Measurements from ENCODE around the gene UTP20. TPM values are rescaled to one million over a fixed set of nuclear protein-coding genes. Genes with fewer than 3 reads are reported as not detected.
"Not testable (repeated sequence)": the region's sequence is repeated elsewhere in the genome, so short reads cannot be mapped to it uniquely, and the experiment has no call there.

The UTP20 gene
- total and polyA plus RNA-seq, 2 experiments from 2014 or later: 2.0 to 11.6 TPM

DNA sequence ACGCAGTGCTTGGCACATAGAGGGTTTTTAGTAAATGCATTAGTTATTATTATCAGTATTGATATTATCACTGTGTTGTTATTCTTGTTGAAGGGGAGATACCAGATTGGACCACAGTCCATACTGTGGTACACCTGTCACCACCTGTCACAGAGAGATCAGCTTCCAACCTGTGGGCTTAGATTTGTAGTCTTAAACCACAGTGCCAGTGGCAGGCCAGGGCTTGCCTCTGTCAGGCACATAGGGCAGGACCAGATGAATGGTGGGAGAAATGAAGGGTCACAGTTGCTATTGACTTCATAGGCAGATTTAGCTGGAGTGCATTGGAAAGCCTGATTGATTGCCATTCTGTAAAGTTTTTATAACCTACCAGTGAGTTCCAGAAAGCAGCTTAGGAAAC is 92.5 kb downstream of the UTP20 start:
- Histone ChIP-seq H3K4me2 (no peak overlapping the region), H3K4me3 (no peak overlapping the region), H3K27ac (no peak overlapping the region), H2AFZ (no peak overlapping the region), H3K36me3 (replicated peaks; ENCODE audit: insufficient read depth, low read depth) (no peaks in the 10 kb centered on the region), H3K79me2 (no peaks in the 10 kb centered on the region), H4K20me1 (ENCODE audit: insufficient read depth, poor library complexity, severe bottlenecking) (no peaks in the 10 kb centered on the region), H3K9me2 (replicated peaks; ENCODE audit: insufficient read depth) (no peaks in the 10 kb centered on the region), H3K4me1 (ENCODE audit: insufficient read depth) (no peaks in the 10 kb centered on the region), H3K27me3 (no peaks in the 10 kb centered on the region), H3K9me3 (ENCODE audit: low read depth) (no peaks in the 10 kb centered on the region)
- WGBS (ENCODE audit: low lambda C conversion rate, missing lambda C conversion rate): 96% methylated on average over 1 of the region's 1 CpG
- DNase-seq (ENCODE audit: low spot score): no peak
- TF ChIP-seq EZH2 (IDR thresholded peaks at IDR 0.05; ENCODE audit: borderline replicate concordance): no peak
- no peak for TF ChIP-seq EZH2phosphoT487 (IDR thresholded peaks at IDR 0.05; ENCODE audit: low read depth, severe bottlenecking, unreplicated experiment)
- TF ChIP-seq, protein P1, sequence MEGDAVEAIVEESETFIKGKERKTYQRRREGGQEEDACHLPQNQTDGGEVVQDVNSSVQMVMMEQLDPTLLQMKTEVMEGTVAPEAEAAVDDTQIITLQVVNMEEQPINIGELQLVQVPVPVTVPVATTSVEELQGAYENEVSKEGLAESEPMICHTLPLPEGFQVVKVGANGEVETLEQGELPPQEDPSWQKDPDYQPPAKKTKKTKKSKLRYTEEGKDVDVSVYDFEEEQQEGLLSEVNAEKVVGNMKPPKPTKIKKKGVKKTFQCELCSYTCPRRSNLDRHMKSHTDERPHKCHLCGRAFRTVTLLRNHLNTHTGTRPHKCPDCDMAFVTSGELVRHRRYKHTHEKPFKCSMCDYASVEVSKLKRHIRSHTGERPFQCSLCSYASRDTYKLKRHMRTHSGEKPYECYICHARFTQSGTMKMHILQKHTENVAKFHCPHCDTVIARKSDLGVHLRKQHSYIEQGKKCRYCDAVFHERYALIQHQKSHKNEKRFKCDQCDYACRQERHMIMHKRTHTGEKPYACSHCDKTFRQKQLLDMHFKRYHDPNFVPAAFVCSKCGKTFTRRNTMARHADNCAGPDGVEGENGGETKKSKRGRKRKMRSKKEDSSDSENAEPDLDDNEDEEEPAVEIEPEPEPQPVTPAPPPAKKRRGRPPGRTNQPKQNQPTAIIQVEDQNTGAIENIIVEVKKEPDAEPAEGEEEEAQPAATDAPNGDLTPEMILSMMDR (IDR thresholded peaks at IDR 0.05; ENCODE audit: poor library complexity): no peak

DNA sequence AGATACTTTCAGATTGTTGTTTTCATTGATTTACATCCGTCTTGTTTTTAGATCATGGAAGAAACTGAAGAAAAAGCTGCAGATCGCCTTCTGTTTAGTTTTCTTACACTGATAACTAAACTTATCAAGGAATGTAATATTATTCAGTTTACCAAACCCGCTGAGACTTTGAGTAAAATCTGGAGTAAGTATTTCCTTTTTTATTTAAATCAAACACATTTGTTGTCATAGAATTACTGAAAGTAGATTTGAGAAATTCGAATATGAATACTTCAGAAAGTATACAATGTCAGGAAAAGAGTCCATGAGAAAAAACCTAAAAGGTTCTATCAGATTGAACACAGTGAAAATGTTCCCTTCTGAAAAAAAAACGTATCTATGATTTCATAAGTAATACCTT is 95.7 kb downstream of the UTP20 start:
- Histone ChIP-seq H3K9me2 (replicated peaks; ENCODE audit: insufficient read depth) (no peaks in the 10 kb centered on the region), H3K4me3 (no peak overlapping the region), H3K36me3 (replicated peaks; ENCODE audit: insufficient read depth, low read depth) (no peaks in the 10 kb centered on the region), H3K4me2 (no peak overlapping the region), H3K27ac (no peak overlapping the region), H3K79me2 (no peaks in the 10 kb centered on the region), H3K9me3 (ENCODE audit: low read depth) (no peaks in the 10 kb centered on the region), H2AFZ (no peak overlapping the region), H3K27me3 (no peaks in the 10 kb centered on the region), H3K4me1 (ENCODE audit: insufficient read depth) (no peaks in the 10 kb centered on the region), H4K20me1 (ENCODE audit: insufficient read depth, poor library complexity, severe bottlenecking) (no peaks in the 10 kb centered on the region)
- WGBS (ENCODE audit: low lambda C conversion rate, missing lambda C conversion rate): 93% methylated on average over 5 of the region's 5 CpGs
- no peak for DNase-seq (ENCODE audit: low spot score)
- TF ChIP-seq EZH2 (IDR thresholded peaks at IDR 0.05; ENCODE audit: borderline replicate concordance) (no peak), EZH2phosphoT487 (IDR thresholded peaks at IDR 0.05; ENCODE audit: low read depth, severe bottlenecking, unreplicated experiment) (no peak)
- TF ChIP-seq, protein P1 (IDR thresholded peaks at IDR 0.05; ENCODE audit: poor library complexity): no peak

- peak overlapping the region; percentile 42 for H3K27ac ChIP-seq
- H2AFZ ChIP-seq: no peak overlapping the region
- H3K4me3 ChIP-seq: no peak overlapping the region
- H3K79me2 ChIP-seq: no peaks in the 10 kb centered on the region
- TF ChIP-seq EZH2phosphoT487 (IDR thresholded peaks at IDR 0.05; ENCODE audit: low read depth, severe bottlenecking, unreplicated experiment) (no peak), EZH2 (IDR thresholded peaks at IDR 0.05; ENCODE audit: borderline replicate concordance) (no peak)
- TF ChIP-seq, protein P1 (IDR thresholded peaks at IDR 0.05; ENCODE audit: poor library complexity): no peak
- H3K4me2 ChIP-seq: no peak overlapping the region
- DNase-seq (ENCODE audit: low spot score): no peak
- no peaks in the 10 kb centered on the region for H4K20me1 ChIP-seq (ENCODE audit: insufficient read depth, poor library complexity, severe bottlenecking)
- H3K4me1 ChIP-seq (ENCODE audit: insufficient read depth): no peaks in the 10 kb centered on the region
- no peaks in the 10 kb centered on the region for H3K36me3 ChIP-seq (replicated peaks; ENCODE audit: insufficient read depth, low read depth)
- H3K9me3 ChIP-seq (ENCODE audit: low read depth): no peaks in the 10 kb centered on the region
- no peaks in the 10 kb centered on the region for H3K27me3 ChIP-seq
- no peaks in the 10 kb centered on the region for H3K9me2 ChIP-seq (replicated peaks; ENCODE audit: insufficient read depth)
These were observed 99.2 kb downstream of the UTP20 start for GRCh38 chr12:101379149-101379548.

- H3K4me1 ChIP-seq (ENCODE audit: insufficient read depth); H3K27me3 ChIP-seq; DNase-seq (ENCODE audit: low spot score); H4K20me1 ChIP-seq (ENCODE audit: insufficient read depth, poor library complexity, severe bottlenecking); H3K4me2 ChIP-seq; H3K4me3 ChIP-seq; H3K36me3 ChIP-seq (replicated peaks; ENCODE audit: insufficient read depth, low read depth); H3K79me2 ChIP-seq; H3K9me3 ChIP-seq (ENCODE audit: low read depth); H2AFZ ChIP-seq; H3K27ac ChIP-seq; H3K9me2 ChIP-seq (replicated peaks; ENCODE audit: insufficient read depth): not testable (repeated sequence)
- WGBS (ENCODE audit: low lambda C conversion rate, missing lambda C conversion rate): 88% methylated on average over 3 of the region's 3 CpGs
These were observed 111.3 kb downstream of the UTP20 start for GRCh38 chr12:101391181-101391580.

Data from hepatocyte (in vitro differentiated cells).